H1 (cell line): ENCODE results near the gene LOC101059915.

Source experiments
- ATF3 ChIP-seq: IDR thresholded peaks from 2 replicates; pipeline ENCODE4 v1.6.1; 2011; ENCODE audit warnings: low read depth, mild to moderate bottlenecking, low read length; ENCODE audit not compliant: insufficient read depth
- CTCF ChIP-seq, 3 experiments: IDR thresholded peaks; 1 replicate in 2 of 3; 2 replicates in 1 of 3; pipeline versions ENCODE4 v1.5.1 to v1.6.1; 2011; ENCODE audit warnings: low read length in 3 of 3, mild to moderate bottlenecking in 3 of 3, inconsistent platforms in 2 of 3, low read depth in 1 of 3, moderate library complexity in 1 of 3; ENCODE audit not compliant: insufficient read depth in 1 of 3; ENCODE audit errors: control extremely low read depth in 1 of 3
- PHF8 ChIP-seq: fragments of 200-600 bp; sonication (generic); conservative IDR thresholded peaks from 2 replicates; pipeline ENCODE4 v1.7.1; 2012; ENCODE audit warnings: low read depth, mild to moderate bottlenecking, inconsistent platforms, low read length, moderate library complexity
- TBP ChIP-seq: IDR thresholded peaks from 2 replicates; pipeline ENCODE4 v1.6.1; 2011; ENCODE audit warnings: low read depth, low read length, improper control_type of control experiment

- TF ChIP-seq ATF3 (no peak), TBP (no peak), CTCF (IDR thresholded peaks at IDR 0.05; ENCODE audit: control extremely low read depth in 1 of 3, insufficient read depth in 1 of 3, low read depth in 1 of 3, low read length in 3 of 3) (no peak), PHF8 (no peak)
Measured at GRCh38 chrX:71668248-71668595, 876 bp downstream of the LOC101059915 start.
